Tibial nerve (tissue), 4 donors: ENCODE results near the gene CGREF1. TPM values are rescaled to one million over a fixed set of nuclear protein-coding genes. Genes with fewer than 3 reads are reported as not detected.
"Not testable (repeated sequence)": the region's sequence is repeated elsewhere in the genome, so short reads cannot be mapped to it uniquely, and the experiment has no call there.

Source experiments
- DNase-seq, 2 donors: peaks; one replicate each; pipeline ENCODE4 v3.0.0-alpha.2; 2019; ENCODE audit warnings: low spot score in 2 of 2
- H3K27ac ChIP-seq, 4 donors: fragments of 200-600 bp; sonication (generic) in 3 of 4; one replicate each; pipeline ENCODE4 v1.5.1; 2017 to 2019; ENCODE audit warnings: mild to moderate bottlenecking in 1 of 4
- H3K27me3 ChIP-seq, 2 donors: fragments of 200-600 bp; sonication (generic) in 1 of 2; one replicate each; pipeline versions ENCODE4 v1.5.1 to v1.6.0; 2017 to 2019
- H3K36me3 ChIP-seq, 3 donors: fragments of 200-600 bp; sonication (generic); one replicate each; pipeline ENCODE4 v1.5.1; 2018 to 2019
- H3K4me1 ChIP-seq, 4 donors: fragments of 200-600 bp; sonication (generic) in 3 of 4; one replicate each; pipeline ENCODE4 v1.5.1; 2017 to 2019
- H3K4me3 ChIP-seq, 4 donors: fragments of 200-600 bp; sonication (generic) in 3 of 4; one replicate each; pipeline ENCODE4 v1.5.1; 2017 to 2019; ENCODE audit warnings: mild to moderate bottlenecking in 1 of 4, moderate library complexity in 1 of 4
- H3K9me3 ChIP-seq, 4 donors: fragments of 200-600 bp; sonication (generic) in 3 of 4; one replicate each; pipeline ENCODE4 v1.5.1; 2017 to 2019
- EP300 ChIP-seq, 2 donors: sonication (generic); formaldehyde crosslinking; IDR thresholded peaks; one replicate each; pipeline ENCODE4 v1.6.1; 2017; ENCODE audit warnings: antibody characterized with exemption in 2 of 2, mild to moderate bottlenecking in 1 of 2
- POLR2A ChIP-seq, 2 donors: fragments of 450-650 bp; IDR thresholded peaks; one replicate each; pipeline ENCODE4 v1.6.1; 2017; ENCODE audit warnings: antibody characterized with exemption in 2 of 2, mild to moderate bottlenecking in 2 of 2, moderate library complexity in 2 of 2
- WGBS, 2 donors: methylation state at CpG; one replicate each; pipeline ENCODE4 v1.1.5; 2018; 5-methylcytosine and 5-hydroxymethylcytosine counted together
- total RNA-seq, 4 donors: library from RNA; depleted of rRNA; stranded (reverse); fragments of >200 nt; gene quantifications; one replicate each; pipeline ENCODE4 v1.1.0, GENCODE V29; 2016
- TF ChIP-seq, protein P1 (sequence below), 5 experiments: fragments of 200-600 bp in 3 of 5; fragments of 450-650 bp in 2 of 5; sonication (generic) in 3 of 5; IDR thresholded peaks; one replicate each; pipeline ENCODE4 v1.5.1; 2016 to 2019; ENCODE audit warnings: antibody characterized with exemption in 5 of 5, mild to moderate bottlenecking in 3 of 5, moderate library complexity in 2 of 5

The CGREF1 gene
- total RNA-seq, 4 donors from 2014 or later: 2.8 to 15.9 (median 8.4) TPM

- TF ChIP-seq, protein P1, sequence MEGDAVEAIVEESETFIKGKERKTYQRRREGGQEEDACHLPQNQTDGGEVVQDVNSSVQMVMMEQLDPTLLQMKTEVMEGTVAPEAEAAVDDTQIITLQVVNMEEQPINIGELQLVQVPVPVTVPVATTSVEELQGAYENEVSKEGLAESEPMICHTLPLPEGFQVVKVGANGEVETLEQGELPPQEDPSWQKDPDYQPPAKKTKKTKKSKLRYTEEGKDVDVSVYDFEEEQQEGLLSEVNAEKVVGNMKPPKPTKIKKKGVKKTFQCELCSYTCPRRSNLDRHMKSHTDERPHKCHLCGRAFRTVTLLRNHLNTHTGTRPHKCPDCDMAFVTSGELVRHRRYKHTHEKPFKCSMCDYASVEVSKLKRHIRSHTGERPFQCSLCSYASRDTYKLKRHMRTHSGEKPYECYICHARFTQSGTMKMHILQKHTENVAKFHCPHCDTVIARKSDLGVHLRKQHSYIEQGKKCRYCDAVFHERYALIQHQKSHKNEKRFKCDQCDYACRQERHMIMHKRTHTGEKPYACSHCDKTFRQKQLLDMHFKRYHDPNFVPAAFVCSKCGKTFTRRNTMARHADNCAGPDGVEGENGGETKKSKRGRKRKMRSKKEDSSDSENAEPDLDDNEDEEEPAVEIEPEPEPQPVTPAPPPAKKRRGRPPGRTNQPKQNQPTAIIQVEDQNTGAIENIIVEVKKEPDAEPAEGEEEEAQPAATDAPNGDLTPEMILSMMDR (IDR thresholded peaks at IDR 0.05): no peak
- no peak for TF ChIP-seq EP300 (IDR thresholded peaks at IDR 0.05)
- DNase-seq: no peak
- H3K27me3 ChIP-seq: no peaks in the 10 kb centered on the region
- no peaks in the 10 kb centered on the region for H3K36me3 ChIP-seq
- H3K4me3 ChIP-seq: no peak overlapping the region
- H3K9me3 ChIP-seq: no peaks in the 10 kb centered on the region
- H3K27ac ChIP-seq: peak overlapping the region in 1 of 4 donors; percentile 94
- WGBS, 2 donors: 86 to 88% methylated on average over 4 of the region's 4 CpGs
- H3K4me1 ChIP-seq: peaks cover 0 to 75% (median 38%) of the 10 kb centered on the region in 4 donors
These were observed 42.6 kb downstream of the CGREF1 start for GRCh38 chr2:27076323-27076722.

DNA sequence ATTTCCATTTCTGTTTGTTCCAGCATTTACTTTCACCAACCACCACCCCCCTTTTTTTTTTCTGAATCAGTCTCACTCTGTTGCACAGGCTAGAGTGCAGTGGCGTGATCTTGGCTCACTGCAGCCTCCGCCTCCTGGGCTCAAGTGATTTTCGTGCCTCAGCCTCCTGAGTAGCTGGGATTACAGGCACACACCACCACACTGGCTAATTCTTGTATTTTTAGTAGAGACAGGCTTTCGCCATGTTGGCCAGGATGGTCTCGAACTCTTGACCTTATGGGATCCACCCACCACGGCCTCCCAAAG lies 43.4 kb downstream of the CGREF1 start:
- WGBS, 2 donors: 80 to 84% methylated on average over 6 of the region's 6 CpGs
- H3K9me3 ChIP-seq, DNase-seq, H3K27me3 ChIP-seq, H3K36me3 ChIP-seq, H3K4me3 ChIP-seq: not testable (repeated sequence)
- H3K4me1 ChIP-seq: peaks cover 0 to 70% (median 36%) of the 10 kb centered on the region in 4 donors
- peak overlapping the region in 1 of 4 donors; percentile 94 for H3K27ac ChIP-seq

GRCh38 chr2:27074738-27075565 lies 44.0 kb downstream of the CGREF1 start:
- H3K27me3 ChIP-seq: no peaks in the 10 kb centered on the region
- 54 to 59% methylated on average over 4 of the region's 4 CpGs for WGBS, 2 donors
- peaks cover 0 to 70% (median 36%) of the 10 kb centered on the region in 4 donors for H3K4me1 ChIP-seq
- no peaks in the 10 kb centered on the region for H3K9me3 ChIP-seq
- H3K36me3 ChIP-seq: no peaks in the 10 kb centered on the region
- no peak overlapping the region for H3K4me3 ChIP-seq
- no peak for DNase-seq
- H3K27ac ChIP-seq: no peak overlapping the region
- TF ChIP-seq EP300 (IDR thresholded peaks at IDR 0.05): no peak
- no peak for TF ChIP-seq POLR2A (IDR thresholded peaks at IDR 0.05)
- TF ChIP-seq, protein P1 (IDR thresholded peaks at IDR 0.05): no peak

DNA sequence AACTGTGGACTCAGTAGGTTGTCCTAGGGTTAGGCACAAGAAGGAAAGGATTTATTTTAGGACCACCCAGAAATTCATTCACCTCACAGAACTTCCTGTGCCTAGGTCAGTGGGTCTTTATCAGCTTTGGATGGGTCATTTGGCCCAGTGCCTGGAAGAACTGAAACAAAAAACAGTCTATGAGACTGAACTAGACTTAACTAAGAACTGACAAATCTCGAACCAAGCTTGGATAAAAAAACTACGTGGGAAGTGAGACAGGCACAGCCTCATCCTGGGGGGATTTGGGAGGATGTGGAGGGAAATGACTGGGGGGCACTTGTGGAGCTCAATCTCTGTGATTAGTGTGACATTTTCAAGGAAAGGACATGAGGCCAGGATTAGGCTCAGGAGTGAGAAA lies 45.1 kb downstream of the CGREF1 start:
- no peaks in the 10 kb centered on the region for H3K27me3 ChIP-seq
- peaks cover 0 to 10% (median 0%) of the 10 kb centered on the region in 3 donors for H3K36me3 ChIP-seq
- no peak overlapping the region for H3K4me3 ChIP-seq
- H3K27ac ChIP-seq: peak overlapping the region in 2 of 4 donors; percentile 57 to 71
- TF ChIP-seq POLR2A (IDR thresholded peaks at IDR 0.05) (no peak), EP300 (IDR thresholded peaks at IDR 0.05) (no peak)
- TF ChIP-seq, protein P1 (IDR thresholded peaks at IDR 0.05): no peak
- no peaks in the 10 kb centered on the region for H3K9me3 ChIP-seq
- peaks cover 0 to 70% (median 28%) of the 10 kb centered on the region in 4 donors for H3K4me1 ChIP-seq
- 19 to 23% methylated on average over 2 of the region's 2 CpGs for WGBS, 2 donors
- no peak for DNase-seq

DNA sequence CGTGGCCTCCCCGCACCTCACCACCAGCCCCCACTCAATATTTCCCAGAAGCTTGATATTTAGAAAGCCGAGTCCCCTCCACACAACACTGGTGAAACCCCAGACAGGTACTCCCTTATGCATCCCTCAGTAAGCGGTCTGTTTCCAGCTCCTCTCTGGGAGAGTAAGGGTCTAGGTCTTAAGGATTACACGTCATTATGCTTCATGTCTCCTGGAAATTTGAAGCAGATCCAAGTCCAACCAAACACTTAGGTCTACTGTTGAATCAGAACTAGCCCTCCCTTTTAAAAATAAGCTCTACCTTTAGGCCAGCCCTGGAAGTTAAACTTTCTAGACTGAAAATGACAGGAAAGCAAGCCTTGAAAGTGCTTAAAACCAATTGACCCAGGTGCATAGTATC lies 46.0 kb downstream of the CGREF1 start:
- DNase-seq: no peak
- no peaks in the 10 kb centered on the region for H3K9me3 ChIP-seq
- peak overlapping the region; percentile 81 to 98 (median 93) for H3K27ac ChIP-seq
- no peak overlapping the region for H3K4me3 ChIP-seq
- H3K27me3 ChIP-seq: no peaks in the 10 kb centered on the region
- 66 to 69% methylated on average over 5 of the region's 5 CpGs for WGBS, 2 donors
- TF ChIP-seq POLR2A (IDR thresholded peaks at IDR 0.05) (no peak), EP300 (IDR thresholded peaks at IDR 0.05) (no peak)
- TF ChIP-seq, protein P1 (IDR thresholded peaks at IDR 0.05): no peak
- H3K4me1 ChIP-seq: peaks cover 0 to 70% (median 25%) of the 10 kb centered on the region in 4 donors
- H3K36me3 ChIP-seq: peaks cover 0 to 18% (median 0%) of the 10 kb centered on the region in 3 donors
